ENCODE data around the gene FOXP2. TPM values are rescaled to one million over a fixed set of nuclear protein-coding genes. Genes with fewer than 3 reads are reported as not detected.

FOXP2 gene
- total RNA-seq, 1 donor from 2014 or later = 5.3 TPM

DNA sequence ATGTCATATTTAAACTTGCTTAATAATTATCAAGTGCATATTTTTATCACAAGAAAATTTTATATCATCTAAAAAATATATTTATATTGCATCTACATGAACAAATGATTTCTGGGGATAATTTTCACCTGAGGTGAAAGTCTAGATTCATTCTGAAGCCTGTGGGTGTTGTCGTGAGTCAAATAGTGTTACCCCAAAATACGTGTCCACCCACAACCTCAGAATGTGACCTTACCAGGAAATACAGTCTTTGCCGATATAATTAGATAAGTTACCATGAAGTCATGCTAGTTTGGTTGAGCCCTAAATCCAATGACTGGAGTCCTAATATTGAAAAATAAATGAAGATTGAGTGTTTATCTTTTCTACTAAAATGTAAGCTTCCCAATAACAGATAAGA is 304.2 kb downstream of the FOXP2 start:
- no peak for FAIRE-seq
- no peak for DNase-seq (ENCODE audit: low read depth)
- H3K4me3 ChIP-seq (ENCODE audit: low read depth, low read length) = no peak overlapping the region
- TF ChIP-seq, protein P1, sequence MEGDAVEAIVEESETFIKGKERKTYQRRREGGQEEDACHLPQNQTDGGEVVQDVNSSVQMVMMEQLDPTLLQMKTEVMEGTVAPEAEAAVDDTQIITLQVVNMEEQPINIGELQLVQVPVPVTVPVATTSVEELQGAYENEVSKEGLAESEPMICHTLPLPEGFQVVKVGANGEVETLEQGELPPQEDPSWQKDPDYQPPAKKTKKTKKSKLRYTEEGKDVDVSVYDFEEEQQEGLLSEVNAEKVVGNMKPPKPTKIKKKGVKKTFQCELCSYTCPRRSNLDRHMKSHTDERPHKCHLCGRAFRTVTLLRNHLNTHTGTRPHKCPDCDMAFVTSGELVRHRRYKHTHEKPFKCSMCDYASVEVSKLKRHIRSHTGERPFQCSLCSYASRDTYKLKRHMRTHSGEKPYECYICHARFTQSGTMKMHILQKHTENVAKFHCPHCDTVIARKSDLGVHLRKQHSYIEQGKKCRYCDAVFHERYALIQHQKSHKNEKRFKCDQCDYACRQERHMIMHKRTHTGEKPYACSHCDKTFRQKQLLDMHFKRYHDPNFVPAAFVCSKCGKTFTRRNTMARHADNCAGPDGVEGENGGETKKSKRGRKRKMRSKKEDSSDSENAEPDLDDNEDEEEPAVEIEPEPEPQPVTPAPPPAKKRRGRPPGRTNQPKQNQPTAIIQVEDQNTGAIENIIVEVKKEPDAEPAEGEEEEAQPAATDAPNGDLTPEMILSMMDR (IDR thresholded peaks at IDR 0.05; ENCODE audit: insufficient read depth, low read length, severe bottlenecking) = no peak
- H3K27me3 ChIP-seq (ENCODE audit: control insufficient read depth, insufficient read depth, low read length) = no peaks in the 10 kb centered on the region
- no peaks in the 10 kb centered on the region for H3K36me3 ChIP-seq (ENCODE audit: control insufficient read depth, insufficient read depth, low read length)

GRCh38 chr7:114720725-114721124 is 306.1 kb downstream of the FOXP2 start:
- no peak for DNase-seq (ENCODE audit: low read depth)
- H3K4me3 ChIP-seq (ENCODE audit: low read depth, low read length) = no peak overlapping the region
- TF ChIP-seq, protein P1 (IDR thresholded peaks at IDR 0.05; ENCODE audit: insufficient read depth, low read length, severe bottlenecking) = no peak
- FAIRE-seq = no peak
- H3K36me3 ChIP-seq (ENCODE audit: control insufficient read depth, insufficient read depth, low read length) = no peaks in the 10 kb centered on the region
- H3K27me3 ChIP-seq (ENCODE audit: control insufficient read depth, insufficient read depth, low read length) = no peaks in the 10 kb centered on the region

DNA sequence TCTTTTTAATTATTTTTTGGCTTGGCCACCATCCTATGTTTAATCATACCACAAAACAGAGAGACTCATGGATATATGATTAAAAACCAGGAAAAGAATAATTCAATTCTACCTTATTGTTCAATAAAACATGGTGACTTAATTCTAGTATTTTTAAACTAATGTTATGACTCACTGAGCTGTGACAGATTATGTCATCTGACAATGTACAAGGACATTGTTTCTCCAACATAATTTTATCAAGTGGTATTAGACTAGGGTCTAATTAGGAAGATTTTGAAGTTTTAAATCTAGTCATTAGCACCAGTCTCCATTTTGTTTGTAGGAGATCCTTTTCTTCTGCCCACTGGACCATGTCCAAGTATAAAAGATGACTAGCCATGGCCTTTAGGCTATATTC is 307.9 kb downstream of the FOXP2 start:
- no peaks in the 10 kb centered on the region for H3K36me3 ChIP-seq (ENCODE audit: control insufficient read depth, insufficient read depth, low read length)
- TF ChIP-seq, protein P1 (IDR thresholded peaks at IDR 0.05; ENCODE audit: insufficient read depth, low read length, severe bottlenecking) = no peak
- no peaks in the 10 kb centered on the region for H3K27me3 ChIP-seq (ENCODE audit: control insufficient read depth, insufficient read depth, low read length)
- DNase-seq (ENCODE audit: low read depth) = no peak
- FAIRE-seq = no peak
- no peak overlapping the region for H3K4me3 ChIP-seq (ENCODE audit: low read depth, low read length)

DNA sequence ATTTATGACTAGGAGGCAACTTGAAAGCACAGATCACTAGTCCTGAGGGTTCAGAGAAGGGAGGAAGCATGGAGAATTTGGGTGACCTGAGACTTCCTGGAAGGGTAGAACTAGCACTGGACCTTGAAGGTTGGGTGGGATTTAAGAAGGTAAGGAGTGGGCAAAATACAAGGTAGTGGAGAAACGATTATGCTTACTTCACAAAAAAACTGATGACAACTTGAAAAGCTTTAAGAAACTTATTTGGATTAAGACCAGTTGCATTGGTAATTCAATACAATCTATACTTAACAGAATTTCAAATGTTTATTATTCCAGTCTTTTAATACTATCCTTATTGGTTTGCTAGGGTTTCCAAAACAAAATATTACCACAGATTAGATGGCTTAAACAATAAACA is 308.7 kb downstream of the FOXP2 start:
- Histone ChIP-seq H3K27me3 (ENCODE audit: control insufficient read depth, insufficient read depth, low read length) (no peaks in the 10 kb centered on the region), H3K36me3 (ENCODE audit: control insufficient read depth, insufficient read depth, low read length) (no peaks in the 10 kb centered on the region), H3K4me3 (ENCODE audit: low read depth, low read length) (no peak overlapping the region)
- no peak for FAIRE-seq
- DNase-seq (ENCODE audit: low read depth) = no peak
- TF ChIP-seq, protein P1 (IDR thresholded peaks at IDR 0.05; ENCODE audit: insufficient read depth, low read length, severe bottlenecking) = no peak

GRCh38 chr7:114740095-114740494 is 325.5 kb downstream of the FOXP2 start:
- TF ChIP-seq, protein P1 (IDR thresholded peaks at IDR 0.05; ENCODE audit: insufficient read depth, low read length, severe bottlenecking) = no peak
- Histone ChIP-seq H3K36me3 (ENCODE audit: control insufficient read depth, insufficient read depth, low read length) (no peaks in the 10 kb centered on the region), H3K27me3 (ENCODE audit: control insufficient read depth, insufficient read depth, low read length) (peaks cover 2% of the 10 kb centered on the region), H3K4me3 (ENCODE audit: low read depth, low read length) (no peak overlapping the region)
- no peak for FAIRE-seq
- DNase-seq (ENCODE audit: low read depth) = no peak

- FAIRE-seq = no peak
- H3K4me3 ChIP-seq (ENCODE audit: low read depth, low read length) = no peak overlapping the region
- TF ChIP-seq, protein P1 (IDR thresholded peaks at IDR 0.05; ENCODE audit: insufficient read depth, low read length, severe bottlenecking) = no peak
- DNase-seq (ENCODE audit: low read depth) = no peak
- no peaks in the 10 kb centered on the region for H3K36me3 ChIP-seq (ENCODE audit: control insufficient read depth, insufficient read depth, low read length)
- peaks cover 2% of the 10 kb centered on the region for H3K27me3 ChIP-seq (ENCODE audit: control insufficient read depth, insufficient read depth, low read length)
Observed at GRCh38 chr7:114740941-114741340, 326.3 kb downstream of the FOXP2 start.
